ENCODE data around the gene ZNF689. TPM values are rescaled to one million over a fixed set of nuclear protein-coding genes. Genes with fewer than 3 reads are reported as not detected.

Gene ZNF689
- total and polyA plus RNA-seq, 12 donors, result 2.7 to 7.4 (median 5.4) TPM

Other genes with a start within 250 kb of the ZNF689 start
- gene TBC1D10B, start 239.9 kb downstream of the ZNF689 start, total RNA-seq, result 10 to 100 TPM; 18.0 to 27.7 (median 22.2) TPM
- gene TBC1D10B, start 239.9 kb downstream of the ZNF689 start, polyA plus RNA-seq, result 10 to 100 TPM; 25.1 to 30.0 TPM
- gene MYL11, start 235.6 kb downstream of the ZNF689 start, total RNA-seq, result not detected
- 1 to 10 TPM in 1 of 2 donors, under 1 TPM in 1; 0.41 to 3.7 TPM for gene MYL11, start 235.6 kb downstream of the ZNF689 start, polyA plus RNA-seq
- gene SEPTIN1, start 227.8 kb downstream of the ZNF689 start, total RNA-seq, result 1 to 10 TPM in 9 of 10 donors, under 1 TPM in 1; 0.97 to 6.8 (median 1.4) TPM
- 1 to 10 TPM in 1 of 2 donors, under 1 TPM in 1; 0.78 to 3.4 TPM for gene SEPTIN1, start 227.8 kb downstream of the ZNF689 start, polyA plus RNA-seq
- 1 to 10 TPM; 3.2 to 6.6 (median 5.4) TPM for gene ZNF48, start 215.0 kb downstream of the ZNF689 start, total RNA-seq
- gene ZNF48, start 215.0 kb downstream of the ZNF689 start, polyA plus RNA-seq, result 1 to 10 TPM; 2.2 to 8.0 TPM
- gene ZNF771, start 202.8 kb downstream of the ZNF689 start, total RNA-seq, result 1 to 10 TPM; 3.8 to 9.0 (median 5.1) TPM
- gene ZNF771, start 202.8 kb downstream of the ZNF689 start, polyA plus RNA-seq, result 10 to 100 TPM in 1 of 2 donors, 1 to 10 TPM in 1; 5.0 to 23.2 TPM
- 10 to 100 TPM; 22.8 to 39.9 (median 29.7) TPM for gene DCTPP1, start 180.4 kb downstream of the ZNF689 start, total RNA-seq
- gene DCTPP1, start 180.4 kb downstream of the ZNF689 start, polyA plus RNA-seq, result 10 to 100 TPM; 12.0 to 42.6 TPM
- 10 to 100 TPM; 23.5 to 49.3 (median 29.3) TPM for gene SEPHS2, start 164.5 kb downstream of the ZNF689 start, total RNA-seq
- 10 to 100 TPM; 17.3 to 47.0 TPM for gene SEPHS2, start 164.5 kb downstream of the ZNF689 start, polyA plus RNA-seq
- gene ITGAL, start 137.6 kb downstream of the ZNF689 start, total RNA-seq, result 10 to 100 TPM in 1 of 10 donors, 1 to 10 TPM in 7, under 1 TPM in 2; 0.79 to 18.2 (median 1.9) TPM
- 1 to 10 TPM in 1 of 2 donors, under 1 TPM in 1; 0.52 to 1.2 TPM for gene ITGAL, start 137.6 kb downstream of the ZNF689 start, polyA plus RNA-seq
- 10 to 100 TPM; 36.0 to 71.7 (median 43.3) TPM for gene ZNF768, start 83.8 kb downstream of the ZNF689 start, total RNA-seq
- 10 to 100 TPM; 51.8 to 75.1 TPM for gene ZNF768, start 83.8 kb downstream of the ZNF689 start, polyA plus RNA-seq
- gene ZNF747, start 75.5 kb downstream of the ZNF689 start, total RNA-seq, result 10 to 100 TPM in 7 of 10 donors, 1 to 10 TPM in 3; 8.5 to 14.3 (median 10.7) TPM
- 1 to 10 TPM; 8.5 to 9.2 TPM for gene ZNF747, start 75.5 kb downstream of the ZNF689 start, polyA plus RNA-seq
- gene ZNF764, start 52.0 kb downstream of the ZNF689 start, total RNA-seq, result 10 to 100 TPM in 5 of 10 donors, 1 to 10 TPM in 5; 6.3 to 15.3 (median 10.3) TPM
- 10 to 100 TPM in 1 of 2 donors, 1 to 10 TPM in 1; 5.6 to 11.7 TPM for gene ZNF764, start 52.0 kb downstream of the ZNF689 start, polyA plus RNA-seq
- 10 to 100 TPM in 7 of 10 donors, 1 to 10 TPM in 3; 6.3 to 16.2 (median 12.4) TPM for gene ZNF688, start 38.7 kb downstream of the ZNF689 start, total RNA-seq
- 10 to 100 TPM in 1 of 2 donors, 1 to 10 TPM in 1; 9.3 to 23.8 TPM for gene ZNF688, start 38.7 kb downstream of the ZNF689 start, polyA plus RNA-seq
- gene ZNF785, start 24.7 kb downstream of the ZNF689 start, total RNA-seq, result 1 to 10 TPM; 2.8 to 8.4 (median 5.4) TPM
- 1 to 10 TPM; 3.0 to 7.4 TPM for gene ZNF785, start 24.7 kb downstream of the ZNF689 start, polyA plus RNA-seq
- 10 to 100 TPM in 9 of 10 donors, 1 to 10 TPM in 1; 9.9 to 23.9 (median 16.7) TPM for gene PRR14, start 40.6 kb upstream of the ZNF689 start, total RNA-seq
- 10 to 100 TPM; 26.8 to 58.1 TPM for gene PRR14, start 40.6 kb upstream of the ZNF689 start, polyA plus RNA-seq
- 10 to 100 TPM; 24.6 to 38.5 (median 27.5) TPM for gene FBRS, start 48.0 kb upstream of the ZNF689 start, total RNA-seq
- 10 to 100 TPM; 30.5 to 40.2 TPM for gene FBRS, start 48.0 kb upstream of the ZNF689 start, polyA plus RNA-seq
- gene SRCAP, start 88.8 kb upstream of the ZNF689 start, total RNA-seq, result 10 to 100 TPM; 40.1 to 60.6 (median 46.7) TPM
- 10 to 100 TPM in 1 of 2 donors, 1 to 10 TPM in 1; 2.6 to 26.3 TPM for gene SRCAP, start 88.8 kb upstream of the ZNF689 start, polyA plus RNA-seq
- 10 to 100 TPM; 12.1 to 21.3 (median 15.0) TPM for gene PHKG2, start 138.0 kb upstream of the ZNF689 start, total RNA-seq
- 10 to 100 TPM; 29.1 to 40.7 TPM for gene PHKG2, start 138.0 kb upstream of the ZNF689 start, polyA plus RNA-seq
- 1 to 10 TPM in 5 of 10 donors, under 1 TPM in 5; 0.44 to 2.2 (median 0.90) TPM for gene CFAP119, start 151.7 kb upstream of the ZNF689 start, total RNA-seq
- 1 to 10 TPM; 1.9 to 2.3 TPM for gene CFAP119, start 151.7 kb upstream of the ZNF689 start, polyA plus RNA-seq
- gene RNF40, start 151.9 kb upstream of the ZNF689 start, total RNA-seq, result 10 to 100 TPM; 33.0 to 69.9 (median 42.6) TPM
- 10 to 100 TPM; 40.2 to 50.2 TPM for gene RNF40, start 151.9 kb upstream of the ZNF689 start, polyA plus RNA-seq
- gene ZNF629, start 176.8 kb upstream of the ZNF689 start, total RNA-seq, result 10 to 100 TPM; 20.3 to 35.5 (median 27.6) TPM
- gene ZNF629, start 176.8 kb upstream of the ZNF689 start, polyA plus RNA-seq, result 10 to 100 TPM in 1 of 2 donors, 1 to 10 TPM in 1; 7.3 to 15.4 TPM